H1 (cell line): ENCODE measurements around the gene USP3. TPM values are rescaled to one million over a fixed set of nuclear protein-coding genes. Genes with fewer than 3 reads are reported as not detected.

Experiments used
- CTCF ChIA-PET: fragments of 300-600 bp; sonication (Branson Sonifier 250); formaldehyde crosslinking; loops from one replicate; lab custom pipeline; 2021; ENCODE audit not compliant: partially characterized antibody; lab: Charles Lee
- POLR2A ChIA-PET: fragments of 300-600 bp; sonication (Branson Sonifier 250); formaldehyde crosslinking; loops from one replicate; lab custom pipeline; 2021; ENCODE audit warnings: inconsistent platforms; ENCODE audit not compliant: partially characterized antibody; lab: Charles Lee
- DNase-seq, 2 experiments: peaks; one replicate each; pipeline versions ENCODE4 v3.0.0 to v3.0.0-alpha.2; 2010 to 2022; ENCODE audit warnings: low spot score in 2 of 2, low read depth in 1 of 2, mixed read lengths in 1 of 2
- FAIRE-seq: peaks from 2 replicates; lab custom pipeline; 2011; peaks lifted over from hg19 to GRCh38; lab: Jason Lieb, UNC
- H2AFZ ChIP-seq: 2 replicates; pipeline ENCODE4 v1.8.1; 2012; ENCODE audit warnings: low read length, inconsistent platforms
- H2AK5ac ChIP-seq: 2 replicates; pipeline ENCODE4 v1.6.1; 2013; ENCODE audit warnings: low read depth, low read length
- H2BK120ac ChIP-seq: replicated peaks from 2 replicates; pipeline ENCODE3; 2013; ENCODE audit warnings: low read depth, low read length, inconsistent platforms
- H2BK12ac ChIP-seq: 2 replicates; pipeline ENCODE4 v1.6.1; 2013; ENCODE audit warnings: low read depth, low read length
- H2BK15ac ChIP-seq: 2 replicates; pipeline ENCODE4 v1.6.1; 2013; ENCODE audit warnings: low read length
- H2BK20ac ChIP-seq: 2 replicates; pipeline ENCODE4 v1.6.1; 2013; ENCODE audit warnings: low read length
- H2BK5ac ChIP-seq: 2 replicates; pipeline ENCODE4 v1.6.1; 2013; ENCODE audit warnings: low read depth, low read length
- H3K14ac ChIP-seq: 2 replicates; pipeline ENCODE4 v1.6.1; 2013; ENCODE audit warnings: inconsistent platforms; ENCODE audit not compliant: insufficient read length
- H3K18ac ChIP-seq: 2 replicates; pipeline ENCODE4 v1.6.1; 2013; ENCODE audit warnings: low read length; ENCODE audit errors: extremely low read depth
- H3K23ac ChIP-seq: 2 replicates; pipeline ENCODE4 v1.6.1; 2013; ENCODE audit warnings: inconsistent platforms; ENCODE audit not compliant: insufficient read length
- H3K23me2 ChIP-seq: 2 replicates; pipeline ENCODE4 v1.6.1; 2013; ENCODE audit warnings: low read depth, low read length
- H3K27ac ChIP-seq: 2 replicates; pipeline ENCODE4 v1.6.1; 2011; ENCODE audit warnings: low read depth, low read length, inconsistent platforms
- H3K27me3 ChIP-seq, 4 experiments: replicated peaks in 1 of 4; 1 replicate in 1 of 4; 2 replicates in 3 of 4; pipeline versions ENCODE4 v1.6.1 to v1.8.1; 2011 to 2013; ENCODE audit warnings: low read length in 3 of 4, mild to moderate bottlenecking in 3 of 4, inconsistent platforms in 2 of 4, mixed read lengths in 2 of 4, moderate library complexity in 1 of 4; ENCODE audit not compliant: control insufficient read depth in 3 of 4, insufficient read depth in 3 of 4; ENCODE audit errors: extremely low read depth in 1 of 4
- H3K36me3 ChIP-seq, 4 experiments: 2 replicates each; pipeline versions ENCODE4 v1.6.1 to v1.8.1; 2011 to 2013; ENCODE audit warnings: mild to moderate bottlenecking in 4 of 4, low read length in 3 of 4, moderate library complexity in 2 of 4, control low read depth in 1 of 4, inconsistent platforms in 1 of 4; ENCODE audit not compliant: insufficient read depth in 4 of 4, control insufficient read depth in 2 of 4
- H3K4ac ChIP-seq: replicated peaks from 2 replicates; pipeline ENCODE3; 2013; ENCODE audit warnings: low read length, low read depth, mixed read lengths, inconsistent platforms; ENCODE audit not compliant: insufficient read length
- H3K4me1 ChIP-seq, 4 experiments: replicated peaks in 1 of 4; 1 replicate in 1 of 4; 2 replicates in 3 of 4; pipeline versions ENCODE4 v1.6.1 to v1.8.1; 2011 to 2013; ENCODE audit warnings: low read length in 3 of 4, inconsistent platforms in 2 of 4, mixed read lengths in 1 of 4; ENCODE audit not compliant: insufficient read depth in 4 of 4, control insufficient read depth in 3 of 4
- H3K4me2 ChIP-seq, 2 experiments: 2 replicates each; pipeline versions ENCODE4 v1.6.1 to v1.8.1; 2011 to 2013; ENCODE audit warnings: low read depth in 2 of 2, low read length in 2 of 2, control low read depth in 1 of 2, inconsistent platforms in 1 of 2, mild to moderate bottlenecking in 1 of 2; ENCODE audit not compliant: insufficient read depth in 1 of 2
- H3K4me3 ChIP-seq, 4 experiments: fragments of 200-600, 300-600 bp in 1 of 4; sonication (generic), shearing (Covaris generic), sonication (Bioruptor Twin) in 1 of 4; 2 replicates each; pipeline versions ENCODE4 v1.5.1 to v1.8.1; 2011 to 2016; ENCODE audit warnings: low read length in 4 of 4, low read depth in 3 of 4, control low read depth in 2 of 4, inconsistent platforms in 2 of 4, mild to moderate bottlenecking in 2 of 4, mixed read lengths in 1 of 4, moderate library complexity in 1 of 4; ENCODE audit not compliant: insufficient read depth in 2 of 4; ENCODE audit errors: extremely low read depth in 1 of 4
- H3K56ac ChIP-seq: replicated peaks from 2 replicates; pipeline ENCODE3; 2013; ENCODE audit warnings: low read depth, mild to moderate bottlenecking, mixed read lengths, low read length, inconsistent platforms; ENCODE audit not compliant: insufficient read length
- H3K79me1 ChIP-seq: 2 replicates; pipeline ENCODE4 v1.6.1; 2013; ENCODE audit warnings: low read depth, low read length, control low read depth
- H3K79me2 ChIP-seq, 2 experiments: 2 replicates each; pipeline versions ENCODE4 v1.6.1 to v1.8.1; 2012 to 2013; ENCODE audit warnings: low read length in 2 of 2, mild to moderate bottlenecking in 2 of 2, inconsistent platforms in 1 of 2; ENCODE audit not compliant: insufficient read depth in 2 of 2, control insufficient read depth in 1 of 2
- H3K9ac ChIP-seq, 4 experiments: replicated peaks in 1 of 4; 1 replicate in 1 of 4; 2 replicates in 3 of 4; pipeline versions ENCODE4 v1.6.1 to v1.8.1; 2011 to 2013; ENCODE audit warnings: low read depth in 3 of 4, low read length in 3 of 4, control low read depth in 2 of 4, mild to moderate bottlenecking in 2 of 4, moderate library complexity in 2 of 4, inconsistent platforms in 1 of 4; ENCODE audit errors: extremely low read depth in 1 of 4
- H3K9me3 ChIP-seq, 2 experiments: 2 replicates each; pipeline versions ENCODE4 v1.6.1 to v1.8.1; 2012 to 2013; ENCODE audit warnings: mild to moderate bottlenecking in 2 of 2, moderate library complexity in 2 of 2, control low read depth in 1 of 2, inconsistent platforms in 1 of 2, low read depth in 1 of 2, low read length in 1 of 2, mixed read lengths in 1 of 2; ENCODE audit not compliant: insufficient read depth in 2 of 2
- H4K20me1 ChIP-seq, 2 experiments: replicated peaks in 1 of 2; 2 replicates each; pipeline versions ENCODE3 to v1.8.1; 2011 to 2013; ENCODE audit warnings: inconsistent platforms in 2 of 2, low read length in 2 of 2, mild to moderate bottlenecking in 1 of 2; ENCODE audit not compliant: insufficient read depth in 2 of 2, control insufficient read depth in 1 of 2
- H4K5ac ChIP-seq: 2 replicates; pipeline ENCODE4 v1.6.1; 2013; ENCODE audit warnings: low read length, low read depth, mixed read lengths, inconsistent platforms; ENCODE audit not compliant: insufficient read length
- H4K8ac ChIP-seq: 2 replicates; pipeline ENCODE4 v1.8.0; 2013; ENCODE audit warnings: mild to moderate bottlenecking, moderate library complexity, low read length, inconsistent platforms; ENCODE audit not compliant: insufficient read depth; ENCODE audit errors: extremely low read depth
- H4K91ac ChIP-seq: replicated peaks from 2 replicates; pipeline ENCODE3; 2013; ENCODE audit warnings: low read length, mixed read lengths, inconsistent platforms; ENCODE audit not compliant: insufficient read length
- EGR1 ChIP-seq: IDR thresholded peaks from 2 replicates; pipeline ENCODE4 v1.6.1; 2011; ENCODE audit warnings: low read depth, low read length, borderline replicate concordance
- GABPA ChIP-seq: IDR thresholded peaks from 2 replicates; pipeline ENCODE4 v1.6.1; 2011; ENCODE audit warnings: mild to moderate bottlenecking, low read length, moderate library complexity, borderline replicate concordance; ENCODE audit not compliant: insufficient read depth
- KDM1A ChIP-seq: fragments of 200-600, 300-600 bp; sonication (generic); IDR thresholded peaks from 2 replicates; pipeline ENCODE4 v1.7.1; 2016; ENCODE audit warnings: mild to moderate bottlenecking, low read length, borderline replicate concordance
- RNF2 ChIP-seq: fragments of 200-900, 300-1000 bp; sonication (generic); IDR thresholded peaks from 2 replicates; pipeline ENCODE4 v1.7.1; 2016; ENCODE audit warnings: borderline replicate concordance, low read depth, mild to moderate bottlenecking, antibody characterized with exemption, low read length; ENCODE audit not compliant: poor library complexity, severe bottlenecking; ENCODE audit errors: missing control alignments
- YY1 ChIP-seq: IDR thresholded peaks from 2 replicates; pipeline ENCODE4 v1.6.1; 2011; ENCODE audit warnings: low read depth, mild to moderate bottlenecking, low read length
- WGBS, 2 experiments: shearing (Covaris generic) in 1 of 2; methylation state at CpG; one replicate each; pipeline versions ENCODE4 v1.1.6 to v1.1.7; 2013 to 2015; ENCODE audit warnings: low lambda C conversion rate in 2 of 2, mixed read lengths in 2 of 2, inconsistent platforms in 1 of 2, low coverage in 1 of 2, missing lambda C conversion rate in 1 of 2; ENCODE audit not compliant: insufficient replicate concordance in 2 of 2, insufficient coverage in 1 of 2, insufficient read length in 1 of 2; ENCODE audit errors: extremely low coverage in 1 of 2, missing lambda C conversion rate in 1 of 2; 5-methylcytosine and 5-hydroxymethylcytosine counted together
- polyA plus RNA-seq, 7 experiments: library from polyadenylated mRNA; depleted of rRNA in 3 of 7; stranded (reverse) in 5 of 7; unstranded in 2 of 7; fragments of >200 nt in 5 of 7; fragments of 200-250 nt in 2 of 7; gene quantifications; 1 replicate in 5 of 7; 2 replicates in 1 of 7; 4 replicates in 1 of 7; pipeline versions ENCODE4 v1.2.1 to v1.2.3, GENCODE V29; 2011 to 2013; ENCODE audit warnings: missing spikeins in 2 of 7, mixed read lengths in 2 of 7
- total RNA-seq: library from RNA; stranded (reverse); fragmentation: NEBNext Ultra II Directional; extraction: Animal tissue kit (Norgen Biotek cat#: 25700); gene quantifications from 2 replicates; pipeline ENCODE4 v1.2.1, GENCODE V29; 2021

The USP3 gene
- total and polyA plus RNA-seq, 2 of the 8 experiments (the other 6 are each of a cell fraction or from before 2014, with no cell fraction given): 15.5 to 16.2 TPM

GRCh38 chr15:63601704-63602185, 97.4 kb downstream of the USP3 start:
- WGBS, 2 experiments: 51% methylated on average over 9 of the region's 9 CpGs; no CpG with 5 or more reads in 1 of the 2 experiments
- H2AK5ac ChIP-seq: no peak overlapping the region
- no peak overlapping the region for H3K9ac ChIP-seq
- H4K91ac ChIP-seq: no peak overlapping the region
- no peak overlapping the region for H2BK12ac ChIP-seq
- H3K79me2 ChIP-seq: no peaks in the 10 kb centered on the region
- no peak overlapping the region for H4K8ac ChIP-seq
- no peak overlapping the region for H3K23ac ChIP-seq
- peak overlapping the region; percentile 74 to 97 for H3K4me2 ChIP-seq
- peaks cover 0 to 30% (median 19%) of the 10 kb centered on the region in 4 experiments; a peak in 6 of 7 replicates for H3K27me3 ChIP-seq
- no peaks in the 10 kb centered on the region for H3K79me1 ChIP-seq
- no peak overlapping the region for H3K27ac ChIP-seq
- H3K18ac ChIP-seq: no peak overlapping the region
- no peak overlapping the region for H4K5ac ChIP-seq
- H2BK15ac ChIP-seq: no peak overlapping the region
- no peaks in the 10 kb centered on the region for H3K9me3 ChIP-seq
- no peak overlapping the region for H3K14ac ChIP-seq
- H3K4me1 ChIP-seq: peaks cover 0 to 14% (median 7%) of the 10 kb centered on the region in 4 experiments; a peak in 5 of 7 replicates
- peaks cover 0 to 5% of the 10 kb centered on the region in 2 experiments for H4K20me1 ChIP-seq
- POLR2A ChIA-PET: no interaction called here
- H2BK5ac ChIP-seq: no peak overlapping the region
- no peak for FAIRE-seq
- no peak overlapping the region for H3K56ac ChIP-seq
- H2BK20ac ChIP-seq: no peak overlapping the region
- no peak overlapping the region for H2BK120ac ChIP-seq
- H3K36me3 ChIP-seq: no peaks in the 10 kb centered on the region
- H3K23me2 ChIP-seq: peaks cover 13% of the 10 kb centered on the region
- CTCF ChIA-PET: interaction anchor here (0.7 to 4.3 kb wide), 6 partner anchors 9 to 382 kb away, joined by 3 to 21 read pairs (median 7); no protein-coding TSS in a partner anchor
- H3K4ac ChIP-seq: no peak overlapping the region
- no peak overlapping the region for H2AFZ ChIP-seq
- H3K4me3 ChIP-seq: peak overlapping the region; percentile 36 to 78 (median 71)
- no peak for DNase-seq
- TF ChIP-seq EGR1 (no peak), RNF2 (no peak), KDM1A (no peak), YY1 (no peak), GABPA (no peak)
- TF ChIP-seq, all 59 proteins: peak for 0
